OCI-LY7 (cell line): ENCODE measurements around the gene ITK. TPM values are rescaled to one million over a fixed set of nuclear protein-coding genes. Genes with fewer than 3 reads are reported as not detected.

Experiments used
- BruUV-seq: library from RNA; stranded (reverse); fragments of 400-500 nt; replicated peaks from 2 replicates; lab custom pipeline; 2021; lab: Mats Ljungman, UMichigan
- CTCF ChIA-PET: fragments of 300-600 bp; sonication (Branson Sonifier 250); formaldehyde crosslinking; loops from one replicate; lab custom pipeline; 2022; ENCODE audit warnings: antibody characterized with exemption; ENCODE audit not compliant: unreplicated experiment; lab: Charles Lee
- POLR2A ChIA-PET: fragments of 300-600 bp; sonication (Branson Sonifier 250); formaldehyde crosslinking; loops from one replicate; lab custom pipeline; 2022; ENCODE audit warnings: antibody characterized with exemption; lab: Charles Lee
- DNase-seq: peaks from one replicate; pipeline ENCODE4 v3.0.0-alpha.2; 2015; ENCODE audit warnings: low spot score
- H2AFZ ChIP-seq: fragments of 200-600 bp; sonication (generic), shearing (Covaris generic); 2 replicates; pipeline ENCODE4 v1.6.1; 2014; ENCODE audit warnings: mild to moderate bottlenecking, antibody characterized with exemption, low read length, moderate library complexity
- H3K27ac ChIP-seq: fragments of 200-600 bp; sonication (generic); 2 replicates; pipeline ENCODE4 v1.5.1; 2014; ENCODE audit warnings: mixed run types, low read depth, mild to moderate bottlenecking, moderate library complexity, low read length, inconsistent platforms; ENCODE audit not compliant: poor library complexity, severe bottlenecking
- H3K36me3 ChIP-seq: fragments of 200-600 bp; sonication (generic); 2 replicates; pipeline ENCODE4 v1.6.1; 2014; ENCODE audit warnings: mild to moderate bottlenecking, antibody characterized with exemption, low read length, moderate library complexity, mixed read lengths; ENCODE audit not compliant: insufficient read depth
- H3K4me1 ChIP-seq: fragments of 200-600 bp; sonication (generic); 2 replicates; pipeline ENCODE4 v1.5.1; 2014; ENCODE audit warnings: mild to moderate bottlenecking, low read length; ENCODE audit not compliant: insufficient read depth, poor library complexity, severe bottlenecking
- H3K4me2 ChIP-seq: fragments of 200-600 bp; sonication (generic); 2 replicates; pipeline ENCODE4 v1.6.1; 2014; ENCODE audit warnings: mild to moderate bottlenecking, low read length
- H3K4me3 ChIP-seq: fragments of 200-600 bp; sonication (generic); 2 replicates; pipeline ENCODE4 v1.5.1; 2014; ENCODE audit warnings: mild to moderate bottlenecking, low read depth, low read length; ENCODE audit not compliant: poor library complexity, severe bottlenecking
- H3K79me2 ChIP-seq: fragments of 200-600 bp; sonication (generic); 2 replicates; pipeline ENCODE4 v1.6.1; 2016; ENCODE audit warnings: low read depth, mild to moderate bottlenecking, low read length, moderate library complexity, mixed read lengths; ENCODE audit not compliant: insufficient read depth
- H3K9me2 ChIP-seq: fragments of 200-600 bp; sonication (generic); 2 replicates; pipeline ENCODE4 v1.6.1; 2016; ENCODE audit warnings: mild to moderate bottlenecking, low read length, mixed read lengths; ENCODE audit not compliant: insufficient read depth
- H3K9me3 ChIP-seq: fragments of 200-600 bp; sonication (generic); 2 replicates; pipeline ENCODE4 v1.6.1; 2014; ENCODE audit warnings: mild to moderate bottlenecking, mixed run types, low read length, mixed read lengths
- H4K20me1 ChIP-seq: fragments of 200-600 bp; sonication (generic); 2 replicates; pipeline ENCODE4 v1.6.1; 2014; ENCODE audit warnings: mild to moderate bottlenecking, antibody characterized with exemption, low read length, moderate library complexity, mixed read lengths; ENCODE audit not compliant: insufficient read depth
- EZH2phosphoT487 ChIP-seq: fragments of 200-600 bp; sonication (generic); IDR thresholded peaks from 2 replicates; pipeline ENCODE4 v1.6.1; 2018; ENCODE audit warnings: low read depth, borderline replicate concordance, mild to moderate bottlenecking, mixed run types, antibody characterized with exemption, low read length, moderate library complexity, mixed read lengths
- intact Hi-C: fragments of 100-400 bp; cut with micrococcal nuclease; formaldehyde crosslinking; loops from one replicate; pipeline ENCODE4 v1.10.0; 2022; ENCODE audit not compliant: unreplicated experiment
- total RNA-seq, 2 experiments: library from RNA; depleted of rRNA in 1 of 2; stranded (reverse); fragments of >200 nt in 1 of 2; shearing (Covaris generic) in 1 of 2; gene quantifications; 2 replicates each; pipeline ENCODE4 v1.2.3, GENCODE V29; 2014 to 2022
- TF ChIP-seq, protein P1 (sequence below): fragments of 200-600 bp; sonication (generic); conservative IDR thresholded peaks from 2 replicates; pipeline ENCODE4 v1.5.1; 2014; ENCODE audit warnings: mild to moderate bottlenecking, antibody characterized with exemption, low read length, moderate library complexity, mixed read lengths

ITK gene
- total RNA-seq, 2 experiments from 2014 or later = not detected

DNA sequence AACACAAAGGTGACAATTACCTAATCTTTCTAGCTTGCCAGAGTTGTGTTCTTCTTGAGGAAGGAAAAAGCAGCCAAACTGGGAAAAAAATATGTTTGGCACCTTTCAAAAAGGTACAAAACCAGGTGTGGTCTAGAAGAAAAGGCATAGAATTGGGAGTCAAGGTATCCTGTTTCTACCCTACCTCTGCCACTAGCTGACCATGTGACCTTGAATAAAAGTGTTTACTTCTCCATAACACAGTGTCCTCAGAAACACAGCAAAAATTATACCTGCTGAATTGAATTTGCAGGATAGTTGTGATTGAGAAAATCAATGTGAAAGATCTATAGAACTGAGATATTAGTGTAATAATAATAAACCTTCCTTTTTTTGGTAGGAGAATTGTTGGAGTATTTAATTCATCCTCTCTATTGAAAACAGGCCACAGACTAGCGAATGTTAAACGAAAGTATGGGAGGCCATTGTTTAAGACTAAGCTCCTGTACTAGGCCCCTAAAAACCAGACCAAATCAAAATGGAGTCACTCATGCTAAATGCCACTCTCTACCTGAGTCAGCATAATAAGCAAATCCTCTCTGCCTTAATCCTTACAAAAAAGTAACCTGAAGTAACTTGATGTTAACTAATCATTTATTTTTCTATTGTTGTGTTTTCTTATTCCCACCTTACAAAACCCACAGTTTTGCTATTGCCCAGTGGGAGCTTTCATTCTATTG, 97.8 kb downstream of the ITK start:
- Histone ChIP-seq H3K36me3 (peaks cover 53% of the 10 kb centered on the region), H2AFZ (no peak overlapping the region), H3K9me2 (no peaks in the 10 kb centered on the region), H3K4me3 (no peak overlapping the region), H3K9me3 (peaks cover 6% of the 10 kb centered on the region; the same call in 1 of the 2 replicates), H3K4me2 (no peak overlapping the region), H3K4me1 (peaks cover 52% of the 10 kb centered on the region), H4K20me1 (peaks cover 18% of the 10 kb centered on the region; the same call in 1 of the 2 replicates), H3K79me2 (peaks cover 100% of the 10 kb centered on the region), H3K27ac (no peak overlapping the region)
- no peak for TF ChIP-seq EZH2phosphoT487
- TF ChIP-seq, protein P1, sequence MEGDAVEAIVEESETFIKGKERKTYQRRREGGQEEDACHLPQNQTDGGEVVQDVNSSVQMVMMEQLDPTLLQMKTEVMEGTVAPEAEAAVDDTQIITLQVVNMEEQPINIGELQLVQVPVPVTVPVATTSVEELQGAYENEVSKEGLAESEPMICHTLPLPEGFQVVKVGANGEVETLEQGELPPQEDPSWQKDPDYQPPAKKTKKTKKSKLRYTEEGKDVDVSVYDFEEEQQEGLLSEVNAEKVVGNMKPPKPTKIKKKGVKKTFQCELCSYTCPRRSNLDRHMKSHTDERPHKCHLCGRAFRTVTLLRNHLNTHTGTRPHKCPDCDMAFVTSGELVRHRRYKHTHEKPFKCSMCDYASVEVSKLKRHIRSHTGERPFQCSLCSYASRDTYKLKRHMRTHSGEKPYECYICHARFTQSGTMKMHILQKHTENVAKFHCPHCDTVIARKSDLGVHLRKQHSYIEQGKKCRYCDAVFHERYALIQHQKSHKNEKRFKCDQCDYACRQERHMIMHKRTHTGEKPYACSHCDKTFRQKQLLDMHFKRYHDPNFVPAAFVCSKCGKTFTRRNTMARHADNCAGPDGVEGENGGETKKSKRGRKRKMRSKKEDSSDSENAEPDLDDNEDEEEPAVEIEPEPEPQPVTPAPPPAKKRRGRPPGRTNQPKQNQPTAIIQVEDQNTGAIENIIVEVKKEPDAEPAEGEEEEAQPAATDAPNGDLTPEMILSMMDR = no peak
- intact Hi-C loops = no loop called here
- no peak for DNase-seq
- ChIA-PET CTCF (no interaction called here), POLR2A (interaction anchor here (0.5 to 1.8 kb wide), 3 partner anchors 11 to 1926 kb away, joined by 3 to 6 read pairs (median 3); no protein-coding TSS in a partner anchor)
- no TSS peak for BruUV-seq

DNA sequence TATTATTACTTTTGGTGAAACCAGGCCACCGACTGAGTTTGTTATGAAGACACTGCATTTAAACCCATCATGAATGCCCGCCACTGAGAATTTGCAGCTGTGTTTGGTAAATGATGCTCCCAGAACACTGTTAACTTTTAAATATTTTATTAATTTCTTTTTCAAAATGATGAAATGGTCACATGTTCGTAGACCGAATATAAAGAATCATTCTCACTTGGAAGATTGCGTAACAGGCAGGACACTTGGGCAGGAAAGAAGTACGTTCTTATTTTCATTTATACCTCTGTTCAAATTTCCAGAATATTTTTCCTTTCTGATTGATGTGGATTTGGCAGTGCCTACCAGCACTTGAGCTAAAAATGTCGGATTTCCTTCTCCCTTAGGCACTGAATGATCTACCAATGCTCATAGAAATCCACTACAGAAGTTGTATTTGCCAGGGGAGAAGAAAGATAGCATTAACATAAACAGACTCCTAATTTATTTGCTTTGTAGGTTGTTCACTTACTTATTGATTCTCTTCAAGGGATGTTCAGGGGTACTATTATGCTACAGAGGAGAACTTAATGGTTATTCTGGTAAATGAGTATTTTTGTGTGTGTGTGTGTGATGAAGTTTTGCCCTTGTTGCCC, 99.1 kb downstream of the ITK start:
- Histone ChIP-seq H3K4me2 (no peak overlapping the region), H2AFZ (no peak overlapping the region), H3K4me3 (no peak overlapping the region), H3K9me2 (no peaks in the 10 kb centered on the region), H3K9me3 (peaks cover 6% of the 10 kb centered on the region; the same call in 1 of the 2 replicates), H3K36me3 (peaks cover 47% of the 10 kb centered on the region), H4K20me1 (peaks cover 18% of the 10 kb centered on the region; the same call in 1 of the 2 replicates), H3K27ac (no peak overlapping the region), H3K4me1 (peaks cover 52% of the 10 kb centered on the region), H3K79me2 (peaks cover 100% of the 10 kb centered on the region)
- DNase-seq = no peak
- no TSS peak for BruUV-seq
- POLR2A ChIA-PET = interaction anchor here (1.0 to 1.8 kb wide), 2 partner anchors 8 to 13 kb away, joined by 3 read pairs; no protein-coding TSS in a partner anchor
- CTCF ChIA-PET = no interaction called here
- TF ChIP-seq, protein P1 = no peak
- TF ChIP-seq EZH2phosphoT487 = no peak
- intact Hi-C loops = no loop called here
